Measurements from ENCODE around the gene RNF144B. TPM values are rescaled to one million over a fixed set of nuclear protein-coding genes. Genes with fewer than 3 reads are reported as not detected.

The RNF144B gene
- total RNA-seq, 2 experiments from 2014 or later: 2.3 to 3.6 TPM

GRCh38 chr6:18424201-18424600 is 37.1 kb downstream of the RNF144B start:
- ATAC-seq (ENCODE audit: low read depth): no peak
- Mint-ChIP-seq H3K36me3 (peaks cover 3% of the 10 kb centered on the region), H3K27me3 (no peaks in the 10 kb centered on the region), H3K27ac (no peak overlapping the region), H3K9me3 (no peaks in the 10 kb centered on the region), H3K4me1 (peaks cover 5% of the 10 kb centered on the region), H3K4me3 (no peak overlapping the region)
- no peak for DNase-seq
- POLR2A ChIA-PET: no interaction called here

GRCh38 chr6:18425218-18425617 is 38.1 kb downstream of the RNF144B start:
- H3K4me1 Mint-ChIP-seq: peaks cover 5% of the 10 kb centered on the region
- ATAC-seq (ENCODE audit: low read depth): no peak
- no peaks in the 10 kb centered on the region for H3K36me3 Mint-ChIP-seq
- H3K27me3 Mint-ChIP-seq: no peaks in the 10 kb centered on the region
- H3K27ac Mint-ChIP-seq: no peak overlapping the region
- no peak for DNase-seq
- H3K4me3 Mint-ChIP-seq: no peak overlapping the region
- POLR2A ChIA-PET: no interaction called here
- H3K9me3 Mint-ChIP-seq: no peaks in the 10 kb centered on the region

- Mint-ChIP-seq H3K27ac (no peak overlapping the region), H3K36me3 (no peaks in the 10 kb centered on the region), H3K27me3 (no peaks in the 10 kb centered on the region), H3K4me1 (peaks cover 5% of the 10 kb centered on the region), H3K9me3 (no peaks in the 10 kb centered on the region), H3K4me3 (no peak overlapping the region)
- DNase-seq (no peak), ATAC-seq (ENCODE audit: low read depth) (no peak)
- POLR2A ChIA-PET: no interaction called here
Observed at GRCh38 chr6:18427296-18427695, 40.1 kb downstream of the RNF144B start.

GRCh38 chr6:18429655-18430297 is 42.6 kb downstream of the RNF144B start:
- POLR2A ChIA-PET: no interaction called here
- Mint-ChIP-seq H3K36me3 (peaks cover 2% of the 10 kb centered on the region), H3K4me3 (no peak overlapping the region), H3K4me1 (peaks cover 5% of the 10 kb centered on the region), H3K9me3 (no peaks in the 10 kb centered on the region), H3K27me3 (no peaks in the 10 kb centered on the region), H3K27ac (no peak overlapping the region)
- DNase-seq: no peak
- no peak for ATAC-seq (ENCODE audit: low read depth)

- H3K36me3 Mint-ChIP-seq: peaks cover 2% of the 10 kb centered on the region
- peaks cover 2% of the 10 kb centered on the region for H3K4me1 Mint-ChIP-seq
- POLR2A ChIA-PET: interaction anchor here (0.6 kb wide), 1 partner anchor 14 kb away, joined by 3 read pairs; no protein-coding TSS in a partner anchor
- no peaks in the 10 kb centered on the region for H3K9me3 Mint-ChIP-seq
- no peaks in the 10 kb centered on the region for H3K27me3 Mint-ChIP-seq
- no peak overlapping the region for H3K4me3 Mint-ChIP-seq
- DNase-seq: no peak
- no peak for ATAC-seq (ENCODE audit: low read depth)
- H3K27ac Mint-ChIP-seq: no peak overlapping the region
Observed at GRCh38 chr6:18431581-18431980, 44.4 kb downstream of the RNF144B start.

- Mint-ChIP-seq H3K27ac (no peak overlapping the region), H3K36me3 (peaks cover 2% of the 10 kb centered on the region), H3K4me1 (no peaks in the 10 kb centered on the region), H3K27me3 (no peaks in the 10 kb centered on the region), H3K9me3 (no peaks in the 10 kb centered on the region), H3K4me3 (no peak overlapping the region)
- POLR2A ChIA-PET: no interaction called here
- DNase-seq (no peak), ATAC-seq (ENCODE audit: low read depth) (no peak)
Observed at GRCh38 chr6:18432180-18432579, 45.0 kb downstream of the RNF144B start.

- POLR2A ChIA-PET: no interaction called here
- Mint-ChIP-seq H3K4me3 (no peak overlapping the region), H3K27me3 (no peaks in the 10 kb centered on the region), H3K27ac (no peak overlapping the region), H3K36me3 (peaks cover 2% of the 10 kb centered on the region), H3K9me3 (no peaks in the 10 kb centered on the region), H3K4me1 (no peaks in the 10 kb centered on the region)
- DNase-seq (no peak), ATAC-seq (ENCODE audit: low read depth) (no peak)
Observed at GRCh38 chr6:18432619-18433018, 45.5 kb downstream of the RNF144B start.

GRCh38 chr6:18433059-18433458 is 45.9 kb downstream of the RNF144B start:
- Mint-ChIP-seq H3K4me3 (no peak overlapping the region), H3K36me3 (peaks cover 2% of the 10 kb centered on the region), H3K27me3 (no peaks in the 10 kb centered on the region), H3K27ac (no peak overlapping the region), H3K4me1 (no peaks in the 10 kb centered on the region), H3K9me3 (no peaks in the 10 kb centered on the region)
- DNase-seq (no peak), ATAC-seq (ENCODE audit: low read depth) (no peak)
- POLR2A ChIA-PET: no interaction called here

GRCh38 chr6:18436341-18436740 is 49.2 kb downstream of the RNF144B start:
- H3K36me3 Mint-ChIP-seq: peaks cover 2% of the 10 kb centered on the region
- H3K27ac Mint-ChIP-seq: no peak overlapping the region

GRCh38 chr6:18439581-18439980 is 52.4 kb downstream of the RNF144B start:
- H3K9me3 Mint-ChIP-seq: no peaks in the 10 kb centered on the region
- H3K4me1 Mint-ChIP-seq: peaks cover 4% of the 10 kb centered on the region
- ATAC-seq (ENCODE audit: low read depth) (no peak), DNase-seq (no peak)
- no peaks in the 10 kb centered on the region for H3K36me3 Mint-ChIP-seq
- H3K27me3 Mint-ChIP-seq: no peaks in the 10 kb centered on the region
- no peak overlapping the region for H3K4me3 Mint-ChIP-seq
- POLR2A ChIA-PET: no interaction called here
- no peak overlapping the region for H3K27ac Mint-ChIP-seq

More at GRCh38 chr6:18436341-18436740, 49.2 kb downstream of the RNF144B start:
- no peak for DNase-seq
- H3K4me1 Mint-ChIP-seq: peaks cover 4% of the 10 kb centered on the region
- H3K27me3 Mint-ChIP-seq: no peaks in the 10 kb centered on the region
- ATAC-seq (ENCODE audit: low read depth): no peak
- no peaks in the 10 kb centered on the region for H3K9me3 Mint-ChIP-seq
- POLR2A ChIA-PET: no interaction called here
- H3K4me3 Mint-ChIP-seq: no peak overlapping the region

- H3K9me3 Mint-ChIP-seq: no peaks in the 10 kb centered on the region
- POLR2A ChIA-PET: no interaction called here
- DNase-seq: no peak
- H3K4me1 Mint-ChIP-seq: peaks cover 4% of the 10 kb centered on the region
- no peak overlapping the region for H3K4me3 Mint-ChIP-seq
- no peak overlapping the region for H3K27ac Mint-ChIP-seq
- H3K36me3 Mint-ChIP-seq: no peaks in the 10 kb centered on the region
- no peak for ATAC-seq (ENCODE audit: low read depth)
- no peaks in the 10 kb centered on the region for H3K27me3 Mint-ChIP-seq
Observed at GRCh38 chr6:18441251-18441979, 54.3 kb downstream of the RNF144B start.

- no peaks in the 10 kb centered on the region for H3K27me3 Mint-ChIP-seq
- ATAC-seq (ENCODE audit: low read depth): no peak
Observed at GRCh38 chr6:18444111-18444510, 57.0 kb downstream of the RNF144B start.

GRCh38 chr6:18445228-18445627 is 58.1 kb downstream of the RNF144B start:
- POLR2A ChIA-PET: no interaction called here
- Mint-ChIP-seq H3K27ac (no peak overlapping the region), H3K4me3 (no peak overlapping the region), H3K36me3 (no peaks in the 10 kb centered on the region), H3K9me3 (no peaks in the 10 kb centered on the region), H3K27me3 (no peaks in the 10 kb centered on the region), H3K4me1 (no peaks in the 10 kb centered on the region)
- DNase-seq (no peak), ATAC-seq (ENCODE audit: low read depth) (no peak)

More at GRCh38 chr6:18444111-18444510, 57.0 kb downstream of the RNF144B start:
- no peak for DNase-seq
- Mint-ChIP-seq H3K9me3 (no peaks in the 10 kb centered on the region), H3K27ac (no peak overlapping the region), H3K4me1 (peaks cover 4% of the 10 kb centered on the region), H3K36me3 (no peaks in the 10 kb centered on the region), H3K4me3 (no peak overlapping the region)
- POLR2A ChIA-PET: no interaction called here

GRCh38 chr6:18446771-18447170 is 59.6 kb downstream of the RNF144B start:
- no peaks in the 10 kb centered on the region for H3K36me3 Mint-ChIP-seq
- H3K4me3 Mint-ChIP-seq: no peak overlapping the region
- H3K27ac Mint-ChIP-seq: no peak overlapping the region
- ATAC-seq (ENCODE audit: low read depth) (no peak), DNase-seq (no peak)
- no peaks in the 10 kb centered on the region for H3K4me1 Mint-ChIP-seq
- H3K27me3 Mint-ChIP-seq: no peaks in the 10 kb centered on the region
- H3K9me3 Mint-ChIP-seq: no peaks in the 10 kb centered on the region
- POLR2A ChIA-PET: no interaction called here
